ENCODE results near the gene RBM43. TPM values are rescaled to one million over a fixed set of nuclear protein-coding genes. Genes with fewer than 3 reads are reported as not detected.

The RBM43 gene
- total RNA-seq, 1 experiment from 2014 or later, result 4.9 TPM

Other genes starting within 250 kb of the RBM43 start
- gene NMI, start 27.8 kb upstream of the RBM43 start, total RNA-seq (2014; rRNA removed; shearing (Covaris generic)), result 1.7 and 2.2 TPM in 2 replicates
- 0.95 and 1.0 TPM in 2 replicates for gene TNFAIP6, start 95.7 kb upstream of the RBM43 start, total RNA-seq (2014; rRNA removed; shearing (Covaris generic))
- 29.6 and 37.0 TPM in 2 replicates for gene RIF1, start 148.0 kb upstream of the RBM43 start, total RNA-seq (2014; rRNA removed; shearing (Covaris generic))

Measured in SK-MEL-5 (cell line).